Sciatic nerve (tissue), 2 donors: ENCODE measurements around the gene ADCYAP1. TPM values are rescaled to one million over a fixed set of nuclear protein-coding genes. Genes with fewer than 3 reads are reported as not detected.

ENCODE experiments used
- ATAC-seq: fragments of 200-7000 bp; cut with Tn5 transposase; one replicate; pipeline ENCODE4 v1.9.1; 2020; ENCODE audit warnings: mild to moderate bottlenecking, moderate library complexity
- DNase-seq: peaks from one replicate; pipeline ENCODE4 v3.0.0-alpha.2; 2020; ENCODE audit warnings: low spot score
- intact Hi-C: fragments of 100-400 bp; cut with DNase I; formaldehyde crosslinking; loops from one replicate; pipeline ENCODE4 v1.14.2; 2022
- total RNA-seq: library from RNA; stranded (reverse); fragmentation: NEBNext Ultra II Directional; extraction: Animal tissue kit (Norgen Biotek cat#: 25700); gene quantifications from one replicate; pipeline ENCODE4 v1.2.1, GENCODE V29; 2021
- donor health status: DM: no; HTN: no; CAD: no.
- donor health status: DM: no; HTN: no; CAD: no.

Gene ADCYAP1
- total RNA-seq, 1 donor from 2014 or later = 0.27 TPM

DNA sequence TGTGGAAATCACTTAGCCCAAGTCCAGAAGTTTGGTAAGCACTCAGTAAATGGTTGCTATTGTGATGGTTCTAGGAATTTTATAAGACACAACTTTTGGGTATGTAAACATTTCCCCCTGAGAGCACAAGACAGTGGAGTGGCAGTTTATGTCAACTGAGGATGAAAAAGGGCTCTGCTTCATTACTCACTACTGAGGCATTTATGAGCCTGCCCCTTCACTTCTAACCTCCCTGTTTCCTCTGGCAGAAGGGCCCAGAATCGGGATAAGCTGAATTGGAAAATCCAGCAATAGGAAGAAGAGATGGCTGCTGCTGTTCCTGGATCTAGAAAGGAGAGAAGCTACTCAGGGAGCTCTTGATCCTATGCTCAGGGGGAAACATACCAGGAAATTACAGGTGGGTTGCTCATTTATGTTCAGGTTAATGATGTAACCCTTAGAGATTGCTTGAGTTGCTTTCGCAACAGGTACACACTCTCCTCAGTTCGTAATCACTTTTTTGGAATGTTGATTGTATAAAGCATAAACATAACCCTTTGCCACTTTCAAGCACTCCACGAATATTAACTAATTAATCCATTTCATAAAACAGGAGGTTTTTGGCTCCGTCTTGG is 46.3 kb downstream of the ADCYAP1 start:
- ATAC-seq (no peak), DNase-seq (no peak)
- intact Hi-C loops = no loop called here

DNA sequence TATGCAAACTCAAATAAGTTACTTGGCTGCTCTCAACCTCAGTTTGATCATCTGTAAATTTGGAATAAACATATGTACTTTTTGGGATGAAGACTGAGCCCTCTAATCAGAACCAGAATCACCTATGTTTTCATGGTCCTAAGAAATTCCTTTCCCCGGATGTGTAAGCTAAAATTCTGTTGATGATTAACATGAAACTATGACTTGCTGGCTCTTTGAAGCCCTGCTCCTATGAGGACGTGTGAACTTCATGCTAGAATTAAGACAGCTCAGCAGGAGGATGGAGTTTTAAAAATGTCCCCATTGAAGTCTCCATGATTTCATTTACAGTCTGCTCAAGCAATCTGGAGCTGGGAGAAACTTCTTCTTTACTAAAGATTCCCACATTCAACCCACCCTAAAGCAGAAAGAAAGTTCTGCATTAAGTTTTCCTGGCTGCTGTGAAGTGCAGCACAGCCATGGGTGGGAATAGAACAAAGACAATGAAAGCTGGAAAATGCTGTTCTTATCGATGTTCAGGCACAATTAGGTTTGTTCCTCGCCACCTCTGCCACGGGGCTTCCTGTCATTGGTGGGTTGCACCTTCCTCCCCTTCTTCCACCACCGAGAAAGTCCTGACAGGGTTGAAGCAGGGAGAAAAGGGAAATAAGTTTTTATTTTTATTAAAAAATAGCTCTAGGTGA is 50.9 kb downstream of the ADCYAP1 start:
- no peak for ATAC-seq
- DNase-seq = no peak
- intact Hi-C loops = no loop called here

DNA sequence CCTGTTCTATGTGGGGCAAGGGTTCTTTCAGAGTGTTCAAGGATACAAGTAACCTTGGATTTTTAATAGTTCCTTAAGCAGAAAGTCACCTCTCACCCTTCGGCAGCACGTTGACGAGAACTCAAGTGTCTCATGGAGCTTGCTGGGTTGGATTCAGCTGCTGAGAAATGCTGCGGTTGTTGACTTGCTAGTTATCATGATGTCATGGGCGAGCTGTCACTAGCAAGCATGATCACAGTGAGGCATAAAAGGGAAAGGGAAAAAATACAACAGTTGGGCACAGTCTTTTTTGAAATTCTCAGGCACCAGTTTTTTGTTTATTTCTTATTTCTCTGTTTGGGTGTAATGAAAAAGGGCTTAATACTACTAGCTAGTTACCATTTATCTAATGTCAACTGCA is 53.2 kb downstream of the ADCYAP1 start:
- DNase-seq (no peak), ATAC-seq (no peak)
- intact Hi-C loops = loop anchor here (2.0 kb wide), 1 partner anchor 37 kb away; no protein-coding TSS in a partner anchor

DNA sequence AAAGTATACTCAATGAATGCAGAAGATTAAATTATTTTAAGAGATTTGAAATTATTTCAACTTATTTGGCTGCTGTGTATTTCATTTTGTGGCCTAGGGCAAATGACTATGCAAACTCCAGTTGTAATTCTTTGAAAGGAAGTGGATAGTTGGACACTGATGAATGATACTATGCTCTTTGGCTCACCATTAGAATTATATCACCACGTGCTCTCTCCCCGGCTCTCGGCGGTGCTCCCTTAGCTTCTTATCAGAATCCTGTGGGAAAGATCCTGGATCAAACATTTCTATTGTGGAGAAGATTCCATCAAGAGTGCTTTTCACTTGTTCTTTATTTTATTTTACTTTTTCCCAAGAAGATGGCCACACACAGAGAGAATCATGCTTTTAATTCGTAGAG is 55.2 kb downstream of the ADCYAP1 start:
- intact Hi-C loops = loop anchor here (2.0 kb wide), 1 partner anchor 39 kb away; no protein-coding TSS in a partner anchor
- no peak for DNase-seq
- ATAC-seq = no peak

Other genes with a start within 250 kb of the ADCYAP1 start
- 1.8 TPM for gene TYMS, start 247.2 kb upstream of the ADCYAP1 start, total RNA-seq
- 81.3 TPM for gene ENOSF1, start 192.2 kb upstream of the ADCYAP1 start, total RNA-seq
- 31.3 TPM for gene YES1, start 92.6 kb upstream of the ADCYAP1 start, total RNA-seq